22Rv1 (cell line): Measurements from ENCODE around the gene TAS2R41.

Experiments
- CTCF ChIP-seq: fragments of 450-650 bp; IDR thresholded peaks from 2 replicates; pipeline ENCODE4 v1.5.1; 2017; ENCODE audit warnings: mild to moderate bottlenecking
- ZFX ChIP-seq: fragments of 450-650 bp; IDR thresholded peaks from 2 replicates; pipeline ENCODE4 v1.6.1; 2017; ENCODE audit warnings: antibody characterized with exemption, borderline replicate concordance

GRCh38 chr7:143485094-143485493, 7.4 kb downstream of the TAS2R41 start:
- TF ChIP-seq CTCF (no peak), ZFX (no peak)
